Subcutaneous abdominal adipose tissue (tissue), 5 donors: ENCODE results near the gene FAM53B.

Experiments
- H3K27ac ChIP-seq: one replicate; pipeline ENCODE4 v1.7.0; 2013; ENCODE audit warnings: low read depth, mild to moderate bottlenecking, inconsistent platforms, low read length, moderate library complexity
- H3K27me3 ChIP-seq, 5 donors: one replicate each; pipeline ENCODE4 v1.7.0; 2013; ENCODE audit warnings: low read length in 5 of 5, inconsistent platforms in 1 of 5; ENCODE audit not compliant: control insufficient read depth in 5 of 5, insufficient read depth in 4 of 5
- H3K36me3 ChIP-seq, 5 donors: one replicate each; pipeline ENCODE4 v1.7.0; 2013; ENCODE audit warnings: low read length in 5 of 5; ENCODE audit not compliant: control insufficient read depth in 5 of 5, insufficient read depth in 5 of 5
- H3K4me1 ChIP-seq, 5 donors: one replicate each; pipeline ENCODE4 v1.7.0; 2013; ENCODE audit warnings: low read length in 5 of 5, mild to moderate bottlenecking in 3 of 5, moderate library complexity in 1 of 5; ENCODE audit not compliant: control insufficient read depth in 5 of 5, insufficient read depth in 5 of 5
- H3K4me3 ChIP-seq, 5 donors: one replicate each; pipeline ENCODE4 v1.7.0; 2013; ENCODE audit warnings: low read length in 5 of 5, low read depth in 1 of 5
- H3K9ac ChIP-seq, 5 donors: one replicate each; pipeline ENCODE4 v1.7.0; 2013; ENCODE audit warnings: low read length in 5 of 5, mild to moderate bottlenecking in 4 of 5, moderate library complexity in 3 of 5
- H3K9me3 ChIP-seq, 5 donors: one replicate each; pipeline ENCODE4 v1.7.0; 2013; ENCODE audit warnings: low read length in 5 of 5; ENCODE audit not compliant: control insufficient read depth in 5 of 5
- donor health status: healthy.
- donor health status: healthy.
- donor health status: healthy.
- donor health status: healthy.
- donor health status: healthy.

FAM53B gene

GRCh38 chr10:124576526-124577420 lies 167.4 kb downstream of the FAM53B start:
- no peak overlapping the region for H3K27ac ChIP-seq
- H3K4me1 ChIP-seq: peaks cover 1 to 16% (median 7%) of the 10 kb centered on the region in 5 donors
- H3K4me3 ChIP-seq: no peak overlapping the region
- H3K9ac ChIP-seq: no peak overlapping the region
- H3K27me3 ChIP-seq: no peaks in the 10 kb centered on the region
- peaks cover 0 to 3% (median 0%) of the 10 kb centered on the region in 5 donors for H3K9me3 ChIP-seq
- no peaks in the 10 kb centered on the region for H3K36me3 ChIP-seq

- peaks cover 0 to 2% (median 0%) of the 10 kb centered on the region in 5 donors for H3K9me3 ChIP-seq
- H3K27ac ChIP-seq: no peak overlapping the region
- no peak overlapping the region for H3K9ac ChIP-seq
- peaks cover 1 to 16% (median 7%) of the 10 kb centered on the region in 5 donors for H3K4me1 ChIP-seq
- no peaks in the 10 kb centered on the region for H3K36me3 ChIP-seq
- no peak overlapping the region for H3K4me3 ChIP-seq
- no peaks in the 10 kb centered on the region for H3K27me3 ChIP-seq
Observed at GRCh38 chr10:124575107-124576035, 168.8 kb downstream of the FAM53B start.

GRCh38 chr10:124574456-124575070 lies 169.6 kb downstream of the FAM53B start:
- H3K27me3 ChIP-seq: no peaks in the 10 kb centered on the region
- H3K4me1 ChIP-seq: peaks cover 1 to 24% (median 13%) of the 10 kb centered on the region in 5 donors
- H3K9ac ChIP-seq: no peak overlapping the region
- no peaks in the 10 kb centered on the region for H3K9me3 ChIP-seq
- no peaks in the 10 kb centered on the region for H3K36me3 ChIP-seq
- H3K4me3 ChIP-seq: no peak overlapping the region
- H3K27ac ChIP-seq: no peak overlapping the region

GRCh38 chr10:124573726-124574455 lies 170.3 kb downstream of the FAM53B start:
- H3K27me3 ChIP-seq: no peaks in the 10 kb centered on the region
- H3K27ac ChIP-seq: no peak overlapping the region
- peaks cover 1 to 26% (median 19%) of the 10 kb centered on the region in 5 donors for H3K4me1 ChIP-seq
- no peaks in the 10 kb centered on the region for H3K36me3 ChIP-seq
- H3K9me3 ChIP-seq: no peaks in the 10 kb centered on the region
- H3K4me3 ChIP-seq: no peak overlapping the region
- H3K9ac ChIP-seq: no peak overlapping the region

GRCh38 chr10:124572751-124573150 lies 171.4 kb downstream of the FAM53B start:
- Histone ChIP-seq H3K9ac (no peak overlapping the region), H3K4me3 (no peak overlapping the region), H3K4me1 (peaks cover 0 to 29% (median 19%) of the 10 kb centered on the region in 5 donors), H3K36me3 (no peaks in the 10 kb centered on the region), H3K27ac (no peak overlapping the region), H3K27me3 (no peaks in the 10 kb centered on the region), H3K9me3 (no peaks in the 10 kb centered on the region)

- H3K4me1 ChIP-seq: peaks cover 0 to 32% (median 26%) of the 10 kb centered on the region in 5 donors
- no peak overlapping the region for H3K9ac ChIP-seq
- no peak overlapping the region for H3K4me3 ChIP-seq
- no peaks in the 10 kb centered on the region for H3K27me3 ChIP-seq
- no peak overlapping the region for H3K27ac ChIP-seq
- H3K36me3 ChIP-seq: no peaks in the 10 kb centered on the region
- H3K9me3 ChIP-seq: no peaks in the 10 kb centered on the region
Observed at GRCh38 chr10:124570646-124571045, 173.5 kb downstream of the FAM53B start.

- Histone ChIP-seq H3K4me1 (peaks cover 0 to 32% (median 29%) of the 10 kb centered on the region in 5 donors), H3K36me3 (no peaks in the 10 kb centered on the region), H3K9ac (peak overlapping the region in 3 of 5 donors; percentile 14 to 37 (median 30)), H3K27me3 (no peaks in the 10 kb centered on the region), H3K27ac (peak overlapping the region; percentile 84), H3K9me3 (no peaks in the 10 kb centered on the region), H3K4me3 (no peak overlapping the region)
Observed at GRCh38 chr10:124569623-124570470, 174.3 kb downstream of the FAM53B start.
